GM12873 (cell line): ENCODE measurements around the gene SMARCD3.

ENCODE experiments used
- TF ChIP-seq, protein P1 (sequence below): IDR thresholded peaks from 2 replicates; pipeline ENCODE4 v1.5.1; 2012; ENCODE audit warnings: low read depth, mild to moderate bottlenecking, moderate library complexity, low read length, control low read depth; ENCODE audit not compliant: insufficient read depth; ENCODE audit errors: missing control alignments

The SMARCD3 gene

GRCh38 chr7:151251689-151252560, 3.4 kb upstream of the SMARCD3 start:
- TF ChIP-seq, protein P1, sequence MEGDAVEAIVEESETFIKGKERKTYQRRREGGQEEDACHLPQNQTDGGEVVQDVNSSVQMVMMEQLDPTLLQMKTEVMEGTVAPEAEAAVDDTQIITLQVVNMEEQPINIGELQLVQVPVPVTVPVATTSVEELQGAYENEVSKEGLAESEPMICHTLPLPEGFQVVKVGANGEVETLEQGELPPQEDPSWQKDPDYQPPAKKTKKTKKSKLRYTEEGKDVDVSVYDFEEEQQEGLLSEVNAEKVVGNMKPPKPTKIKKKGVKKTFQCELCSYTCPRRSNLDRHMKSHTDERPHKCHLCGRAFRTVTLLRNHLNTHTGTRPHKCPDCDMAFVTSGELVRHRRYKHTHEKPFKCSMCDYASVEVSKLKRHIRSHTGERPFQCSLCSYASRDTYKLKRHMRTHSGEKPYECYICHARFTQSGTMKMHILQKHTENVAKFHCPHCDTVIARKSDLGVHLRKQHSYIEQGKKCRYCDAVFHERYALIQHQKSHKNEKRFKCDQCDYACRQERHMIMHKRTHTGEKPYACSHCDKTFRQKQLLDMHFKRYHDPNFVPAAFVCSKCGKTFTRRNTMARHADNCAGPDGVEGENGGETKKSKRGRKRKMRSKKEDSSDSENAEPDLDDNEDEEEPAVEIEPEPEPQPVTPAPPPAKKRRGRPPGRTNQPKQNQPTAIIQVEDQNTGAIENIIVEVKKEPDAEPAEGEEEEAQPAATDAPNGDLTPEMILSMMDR: no peak

- TF ChIP-seq, protein P1: no peak
Observed at GRCh38 chr7:151251328-151251688, 2.8 kb upstream of the SMARCD3 start.

DNA sequence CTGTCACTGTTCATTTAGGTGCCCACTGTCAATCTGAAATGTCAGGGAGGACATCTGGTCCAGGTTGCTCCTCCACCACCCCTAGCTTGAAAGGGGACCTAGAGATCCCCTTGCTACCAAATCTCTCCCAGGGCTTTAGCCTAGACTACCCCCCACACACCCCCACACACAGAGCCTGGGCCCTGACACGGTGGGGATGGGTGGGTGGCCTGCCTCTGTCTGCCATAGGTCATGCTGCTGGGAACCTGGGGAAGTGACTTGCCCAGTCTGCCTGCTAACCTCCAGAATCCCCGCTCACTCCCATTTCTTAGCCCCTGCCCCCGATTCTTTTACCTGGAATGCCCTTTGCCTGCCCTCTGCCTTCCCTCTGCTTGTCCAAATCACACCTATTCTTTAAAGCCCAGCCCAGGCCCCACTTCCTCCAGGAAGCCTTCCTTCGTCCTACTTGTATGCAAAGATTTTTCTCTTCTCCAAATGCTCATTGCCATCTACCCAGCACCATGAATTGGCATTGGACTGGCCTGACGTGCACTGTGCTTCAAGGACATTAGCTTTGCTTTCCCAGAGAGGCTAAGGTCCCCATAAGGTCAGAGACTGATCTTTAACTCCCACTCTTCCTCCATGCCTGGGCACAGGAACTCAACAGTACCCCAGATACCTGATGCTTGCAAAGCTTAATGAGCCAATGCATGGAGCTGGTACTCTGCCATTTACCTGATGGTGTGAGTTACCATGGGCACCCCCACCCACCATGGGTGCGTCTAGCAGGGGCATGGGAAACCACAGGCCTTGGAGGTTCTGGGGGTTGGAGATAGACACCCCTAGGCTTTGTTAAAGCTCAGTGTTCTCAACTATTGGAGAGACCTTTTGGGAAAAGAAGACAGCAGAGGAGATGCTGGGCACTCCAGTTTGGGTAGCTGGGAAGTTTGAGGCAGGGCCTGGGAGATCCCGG, 2.0 kb upstream of the SMARCD3 start:
- TF ChIP-seq, protein P1: no peak

DNA sequence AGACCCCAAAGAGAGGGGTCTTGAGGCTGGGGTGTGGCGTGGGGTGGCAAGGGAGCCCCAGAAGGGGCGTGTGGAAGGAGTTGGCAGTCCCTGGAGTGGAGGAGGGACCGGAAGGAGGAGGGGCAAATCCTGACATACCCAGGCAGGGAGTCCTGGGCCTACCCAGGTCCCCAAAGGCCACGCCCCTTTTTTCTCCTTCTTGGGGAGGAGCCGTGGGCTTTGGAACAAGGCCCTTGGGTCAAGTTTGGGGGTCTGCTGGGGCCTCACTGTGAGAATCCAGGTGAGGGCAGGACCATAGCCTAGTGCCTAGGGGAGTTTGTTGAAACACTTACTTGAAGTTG, 1.2 kb upstream of the SMARCD3 start:
- TF ChIP-seq, protein P1: no peak

GRCh38 chr7:151249034-151249731, 689 bp upstream of the SMARCD3 start:
- TF ChIP-seq, protein P1: no peak

- TF ChIP-seq, protein P1: no peak
Observed at GRCh38 chr7:151247611-151248345, 716 bp downstream of the SMARCD3 start.
